ENCODE data around the gene NME1. TPM values are rescaled to one million over a fixed set of nuclear protein-coding genes. Genes with fewer than 3 reads are reported as not detected.
"Not testable (repeated sequence)": the region's sequence is repeated elsewhere in the genome, so short reads cannot be mapped to it uniquely, and the experiment has no call there.

Gene NME1
- total RNA-seq = 82.1 and 105 TPM in 2 replicates

- peak; percentile 100 for DNase-seq (ENCODE audit: low read depth)
These were observed at the start of gene NME1 for GRCh38 chr17:51153210-51154072. Gene NME1, plus strand, starts transcription at chr17:51153559. Its CDS starts 2,096 bp downstream, at chr17:51155655.

GRCh38 chr17:51107778-51108177, 45.6 kb upstream of the NME1 start:
- no peak for DNase-seq (ENCODE audit: low read depth)
- H3K4me3 ChIP-seq (ENCODE audit: low read depth, low read length) = no peak overlapping the region
- TF ChIP-seq CTCF (IDR thresholded peaks at IDR 0.05; ENCODE audit: insufficient read depth, low read depth, low read length) = no peak

More at GRCh38 chr17:51153210-51154072, at the start of gene NME1:
- H3K4me3 ChIP-seq (ENCODE audit: low read depth, low read length) = peak within 1 kb of the TSS; percentile 69
- TF ChIP-seq CTCF (IDR thresholded peaks at IDR 0.05; ENCODE audit: insufficient read depth, low read depth, low read length) = peak; percentile 81

- peak; percentile 92 for DNase-seq (ENCODE audit: low read depth)
- H3K4me3 ChIP-seq (ENCODE audit: low read depth, low read length) = not testable (repeated sequence)
These were observed 40.8 kb upstream of the NME1 start for GRCh38 chr17:51112303-51113222.

- TF ChIP-seq CTCF (IDR thresholded peaks at IDR 0.05; ENCODE audit: insufficient read depth, low read depth, low read length) = no peak
- no peak for DNase-seq (ENCODE audit: low read depth)
- no peak overlapping the region for H3K4me3 ChIP-seq (ENCODE audit: low read depth, low read length)
These were observed 38.2 kb upstream of the NME1 start for GRCh38 chr17:51115179-51115578.

GRCh38 chr17:51118330-51119195, 34.8 kb upstream of the NME1 start:
- DNase-seq (ENCODE audit: low read depth) = no peak
- no peak for TF ChIP-seq CTCF (IDR thresholded peaks at IDR 0.05; ENCODE audit: insufficient read depth, low read depth, low read length)

GRCh38 chr17:51119415-51120356, 33.7 kb upstream of the NME1 start:
- peak; percentile 26 for TF ChIP-seq CTCF (IDR thresholded peaks at IDR 0.05; ENCODE audit: insufficient read depth, low read depth, low read length)
- H3K4me3 ChIP-seq (ENCODE audit: low read depth, low read length) = peak overlapping the region; percentile 76
- peak; percentile 73 for DNase-seq (ENCODE audit: low read depth)

More at GRCh38 chr17:51118330-51119195, 34.8 kb upstream of the NME1 start:
- H3K4me3 ChIP-seq (ENCODE audit: low read depth, low read length) = peak overlapping the region; percentile 76
